ENCODE results near the gene TOM1.

The TOM1 gene

DNA sequence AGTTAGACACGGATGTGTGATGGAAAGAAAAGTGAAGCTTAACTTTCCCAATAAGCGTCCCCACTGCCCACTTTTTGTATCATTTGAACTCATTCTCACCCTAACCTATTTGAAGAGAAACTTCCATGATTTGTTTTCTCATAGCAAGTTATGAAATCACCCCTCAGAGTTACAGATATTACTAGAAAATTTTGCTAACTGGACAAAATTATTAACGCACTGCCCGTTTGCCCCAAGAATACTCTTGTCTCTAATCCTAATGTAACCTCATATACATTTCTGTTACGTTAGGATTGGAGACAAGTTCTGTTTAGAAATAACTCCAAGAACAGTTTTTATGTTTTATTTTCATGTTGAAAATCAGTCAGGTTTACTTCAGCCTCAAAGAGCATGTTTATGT is 25.5 kb downstream of the TOM1 start:
- FAIRE-seq = no peak

DNA sequence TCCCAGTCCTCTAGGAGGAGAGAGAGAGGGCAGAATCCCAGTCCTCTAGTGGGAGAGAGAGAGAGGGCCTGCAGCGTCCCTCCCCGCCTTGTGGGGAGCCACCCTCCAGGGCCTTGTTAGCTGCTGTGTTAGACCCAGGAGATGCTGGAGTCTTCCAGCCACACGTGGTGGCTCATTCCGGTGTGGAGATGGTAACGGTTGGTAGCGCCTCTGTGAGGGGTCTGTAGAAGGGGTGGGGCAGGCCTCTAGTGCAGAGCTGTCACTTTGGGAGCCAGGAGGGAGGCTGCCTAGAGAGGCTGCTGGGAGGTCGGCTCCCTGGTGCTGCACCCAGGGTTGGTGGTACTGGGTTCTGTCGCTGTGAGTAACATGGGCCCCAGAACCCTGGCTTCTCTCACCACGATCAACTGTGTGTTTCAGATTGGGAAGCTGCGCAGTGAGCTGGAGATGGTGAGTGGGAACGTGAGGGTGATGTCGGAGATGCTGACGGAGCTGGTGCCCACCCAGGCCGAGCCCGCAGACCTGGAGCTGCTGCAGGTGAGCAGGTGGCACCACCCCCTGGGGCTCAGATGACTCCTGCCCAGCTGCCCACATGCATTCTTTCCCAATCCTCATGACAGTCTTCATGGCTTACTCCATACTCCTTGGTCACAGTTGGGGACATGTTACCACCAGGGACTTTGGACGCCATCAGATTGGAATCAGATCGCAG is 27.3 kb downstream of the TOM1 start:
- FAIRE-seq = no peak

DNA sequence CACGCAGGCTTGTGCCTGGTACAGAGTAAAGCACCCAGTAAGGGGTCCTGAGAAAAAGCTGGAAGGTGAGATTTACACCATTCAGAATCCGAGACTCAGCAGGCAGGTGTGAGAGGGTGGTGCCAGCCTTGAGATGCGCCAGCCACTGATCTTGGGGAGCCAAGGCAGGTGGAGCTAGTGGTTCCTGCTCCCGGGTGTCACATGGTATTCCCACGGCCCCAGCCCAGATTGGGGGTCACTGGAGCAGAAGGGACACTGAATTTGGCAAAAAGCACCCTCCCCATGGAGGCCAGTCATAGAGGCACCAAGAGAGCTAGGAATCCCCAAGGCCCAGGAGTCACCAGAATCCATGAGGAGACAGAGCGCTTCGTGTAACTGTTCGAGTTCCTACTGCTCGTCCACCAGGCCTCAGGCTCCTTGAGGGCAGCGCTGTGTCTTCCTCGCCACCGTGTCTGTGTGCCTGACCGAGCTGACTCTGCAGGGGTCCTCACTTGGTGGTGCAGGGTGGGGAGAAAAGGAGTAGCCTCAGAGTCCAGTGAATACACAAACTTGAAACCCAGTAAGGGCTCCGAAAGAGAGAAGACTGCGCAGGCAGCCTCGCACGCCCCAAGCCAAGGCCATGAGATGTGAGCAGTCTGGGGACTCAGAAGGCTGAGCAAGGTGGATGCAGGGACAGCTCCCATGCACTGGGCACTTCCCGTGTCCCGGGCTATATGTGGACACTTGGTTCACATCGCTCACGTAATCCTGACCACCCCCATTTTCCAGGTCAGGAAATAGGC is 28.2 kb downstream of the TOM1 start:
- FAIRE-seq = no peak

DNA sequence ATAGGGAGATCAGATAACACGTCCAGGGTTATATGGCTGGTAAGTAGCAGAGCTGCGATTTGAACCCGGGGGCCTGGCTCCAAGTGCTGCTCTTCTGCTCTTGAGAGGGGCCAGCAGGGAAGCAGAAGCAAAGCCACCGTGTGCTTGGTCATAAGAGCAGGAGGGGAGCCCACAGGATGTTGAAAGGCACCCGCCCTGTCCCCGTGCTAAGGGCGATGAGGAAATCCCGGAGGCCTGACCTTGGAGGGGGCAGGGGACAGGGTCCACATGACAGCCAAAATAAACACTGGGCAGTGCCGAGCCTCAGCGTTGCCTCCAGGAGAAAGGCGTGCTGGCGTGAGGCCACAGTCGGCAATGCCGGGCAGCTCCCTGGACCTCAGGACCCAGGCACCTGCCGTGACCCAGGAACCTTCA is 28.8 kb downstream of the TOM1 start:
- no peak for FAIRE-seq

DNA sequence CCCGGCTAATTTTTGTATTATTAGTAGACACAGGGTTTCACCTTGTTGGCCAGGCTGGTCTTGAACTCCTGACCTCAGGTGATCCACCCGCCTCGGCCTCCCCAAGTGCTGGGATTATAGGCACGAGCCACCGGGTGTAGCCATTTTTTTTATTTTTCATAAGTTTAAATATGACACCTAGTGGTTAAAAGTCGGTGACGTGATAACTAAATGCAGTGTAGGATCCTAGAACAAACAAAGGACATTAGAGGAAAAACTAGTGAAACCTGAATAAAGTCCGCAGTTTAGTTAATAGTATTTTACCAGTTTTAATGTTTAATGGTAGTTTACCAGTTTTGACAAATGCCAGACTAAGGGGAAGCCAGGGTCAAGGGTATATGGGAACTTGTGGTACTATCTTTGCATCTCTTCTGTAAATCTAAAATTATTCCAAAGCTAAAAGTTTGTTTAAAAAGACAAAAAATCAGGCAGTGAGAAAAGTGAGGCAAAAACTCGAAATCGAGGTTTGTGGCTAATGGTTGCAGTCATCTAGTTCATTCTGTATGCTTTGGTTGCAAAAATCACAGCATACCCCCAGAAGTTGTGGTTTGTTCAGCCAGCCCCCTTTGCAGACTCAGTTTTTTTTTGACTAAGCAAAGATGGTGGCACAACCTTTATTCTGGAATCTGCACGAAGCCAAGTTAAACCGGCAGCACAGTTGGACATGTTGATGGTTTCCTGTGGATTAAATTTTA is 29.6 kb downstream of the TOM1 start:
- FAIRE-seq = no peak

DNA sequence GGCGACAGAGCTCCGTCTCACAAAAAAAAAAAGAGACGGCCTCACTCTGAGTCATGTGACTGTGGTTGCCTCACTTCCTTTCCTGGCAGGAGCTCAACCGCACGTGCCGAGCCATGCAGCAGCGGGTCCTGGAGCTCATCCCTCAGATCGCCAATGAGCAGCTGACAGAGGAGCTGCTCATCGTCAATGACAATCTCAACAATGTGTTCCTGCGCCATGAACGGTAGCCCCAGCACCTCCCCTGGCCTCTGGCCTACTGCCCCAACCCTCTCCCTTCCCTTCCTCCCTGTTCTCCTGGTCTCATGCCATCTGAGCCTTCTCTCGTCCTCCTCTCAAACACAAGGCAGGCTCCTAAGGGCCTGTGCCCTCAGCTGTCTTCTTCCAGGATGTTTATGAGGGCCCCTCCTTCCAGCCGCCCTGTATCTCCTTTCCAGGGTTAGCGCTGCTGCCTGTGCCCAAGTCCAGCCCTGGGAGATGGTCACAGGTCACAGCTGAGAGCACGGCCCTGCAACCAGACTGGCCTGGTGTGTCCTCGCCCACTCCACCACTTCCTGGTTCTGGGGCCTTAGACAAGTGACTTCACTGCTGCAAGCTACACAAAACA is 30.7 kb downstream of the TOM1 start:
- no peak for FAIRE-seq

DNA sequence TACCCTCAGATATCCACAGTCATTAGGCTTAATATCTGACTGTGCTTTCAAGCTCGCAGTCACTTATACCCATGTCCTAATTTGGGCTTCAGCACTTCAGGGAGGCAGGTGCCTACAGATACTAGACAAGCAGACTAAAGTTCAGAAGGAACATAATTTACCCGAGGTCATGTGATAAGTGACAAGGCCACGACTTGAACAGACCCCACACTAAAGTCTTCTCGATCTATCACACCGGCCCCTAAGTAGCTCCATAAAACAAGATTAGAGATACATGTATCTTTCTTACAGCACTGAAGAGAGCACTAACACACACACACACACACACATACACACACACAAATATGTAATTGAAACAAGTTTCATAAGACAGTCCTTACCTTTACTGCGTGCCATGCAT is 32.6 kb downstream of the TOM1 start:
- FAIRE-seq = no peak

DNA sequence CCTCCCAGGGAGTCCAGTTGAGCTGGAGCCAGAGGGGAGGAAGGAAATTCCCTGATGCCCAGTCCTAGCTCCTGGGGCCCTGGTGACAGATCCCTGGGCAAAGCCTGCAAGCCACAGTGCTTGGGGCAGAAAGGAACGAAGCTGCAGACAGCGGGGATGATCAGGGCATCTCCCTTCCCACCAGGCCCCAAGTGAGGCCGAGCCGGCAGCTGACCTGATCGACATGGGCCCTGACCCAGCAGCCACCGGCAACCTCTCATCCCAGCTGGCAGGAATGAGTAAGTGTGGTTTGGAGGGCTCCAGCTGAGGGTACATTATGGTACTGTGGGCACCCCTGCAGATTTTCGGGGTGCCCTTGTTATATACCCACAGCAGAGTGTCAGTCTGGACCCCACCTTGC is 33.5 kb downstream of the TOM1 start:
- FAIRE-seq = no peak

DNA sequence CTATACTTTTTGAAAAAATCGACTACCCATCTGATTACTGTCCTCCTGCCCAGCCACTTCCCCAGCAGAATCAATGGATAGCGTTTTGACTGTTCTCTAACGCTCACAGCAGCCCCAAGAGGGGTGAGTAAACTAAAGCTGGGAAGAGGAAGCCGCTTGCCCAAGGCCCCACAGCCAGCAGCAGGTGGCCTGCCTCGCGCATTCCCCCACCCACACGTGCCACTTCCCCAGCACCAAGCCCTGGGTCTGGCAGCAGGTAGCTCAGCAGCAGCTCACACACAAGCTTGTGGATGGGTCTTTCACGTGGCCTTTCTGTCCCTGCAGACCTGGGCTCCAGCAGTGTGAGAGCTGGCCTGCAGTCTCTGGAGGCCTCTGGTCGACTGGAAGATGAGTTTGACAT is 34.3 kb downstream of the TOM1 start:
- FAIRE-seq = no peak

DNA sequence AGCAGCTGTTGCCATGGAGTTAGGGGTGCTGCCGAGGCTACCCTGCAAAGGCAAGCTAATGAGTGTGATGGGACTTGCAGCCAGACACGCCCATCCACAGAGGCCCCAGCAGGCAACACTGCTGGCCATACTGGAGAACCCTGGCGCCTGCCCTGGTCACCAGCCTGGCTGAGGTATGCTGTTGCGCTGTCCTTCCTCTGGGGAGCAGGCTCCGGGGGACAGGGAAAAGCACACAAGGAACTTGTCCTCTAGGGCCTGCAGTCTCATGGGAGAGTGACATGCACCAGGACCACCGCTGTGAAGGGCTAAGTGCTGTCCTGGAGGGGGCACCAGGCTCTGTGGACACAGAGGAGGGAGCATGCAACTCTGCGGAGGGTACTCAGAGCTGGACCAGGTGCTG is 35.8 kb downstream of the TOM1 start:
- no peak for FAIRE-seq

DNA sequence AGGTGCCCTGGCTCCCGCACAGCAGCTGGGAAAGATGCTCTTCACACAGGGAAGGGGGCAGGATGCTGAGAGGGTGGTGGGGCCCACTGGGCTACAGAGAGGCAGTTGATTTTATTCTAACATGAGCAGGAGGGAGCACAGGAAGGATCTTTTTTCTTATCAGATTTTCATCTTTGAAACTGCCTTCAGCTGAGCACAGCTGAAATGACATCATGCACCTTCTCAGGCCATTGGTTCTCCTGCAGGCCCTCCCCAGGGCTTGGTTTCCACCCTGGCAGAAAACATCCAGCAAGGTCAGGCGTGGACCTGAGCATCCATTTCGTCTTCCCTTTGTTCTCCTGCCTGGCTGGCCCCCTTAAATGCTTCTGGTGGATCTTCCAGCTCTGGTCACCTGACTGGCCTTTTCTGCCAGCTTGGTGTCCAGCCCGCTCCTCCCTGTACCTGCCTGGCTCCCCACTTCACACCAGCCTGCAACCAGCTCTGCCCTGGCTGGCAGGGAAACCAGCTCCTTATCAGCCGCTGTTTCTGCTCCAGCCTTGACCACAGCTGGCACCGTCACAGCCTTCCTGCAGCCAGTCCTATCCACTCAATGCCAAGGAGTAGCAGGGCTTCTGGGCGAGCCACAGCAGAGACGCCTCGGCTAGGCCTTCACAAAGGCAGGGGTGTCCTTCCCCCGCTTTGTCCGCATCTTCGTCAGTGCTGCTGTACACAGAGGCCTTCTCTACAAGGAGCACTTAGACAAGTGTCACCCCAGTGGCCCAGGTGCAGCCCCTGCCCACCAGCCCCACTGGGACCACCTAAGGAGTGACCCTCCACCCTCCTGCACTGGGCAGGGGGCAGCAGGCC is 36.5 kb downstream of the TOM1 start:
- FAIRE-seq = no peak

DNA sequence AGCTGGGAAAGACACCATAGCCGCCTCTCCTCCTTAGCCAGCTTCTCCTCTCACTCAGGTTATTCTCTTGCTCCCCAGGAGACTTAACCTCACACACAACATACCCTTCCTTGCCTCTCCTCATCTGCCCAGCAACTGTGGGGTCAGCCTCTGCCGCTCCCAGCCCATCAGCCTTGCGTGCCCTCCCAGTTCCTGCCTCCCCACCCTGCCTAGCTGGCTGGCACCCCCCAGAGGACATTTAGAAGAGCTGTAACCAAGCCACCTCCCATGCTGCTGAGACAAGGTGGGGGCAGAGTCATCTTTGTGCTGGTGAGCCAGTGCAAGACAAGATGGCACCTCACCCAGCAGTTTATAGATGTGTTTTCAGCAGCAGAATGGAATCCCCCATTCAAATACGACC is 38.2 kb downstream of the TOM1 start:
- FAIRE-seq = no peak

DNA sequence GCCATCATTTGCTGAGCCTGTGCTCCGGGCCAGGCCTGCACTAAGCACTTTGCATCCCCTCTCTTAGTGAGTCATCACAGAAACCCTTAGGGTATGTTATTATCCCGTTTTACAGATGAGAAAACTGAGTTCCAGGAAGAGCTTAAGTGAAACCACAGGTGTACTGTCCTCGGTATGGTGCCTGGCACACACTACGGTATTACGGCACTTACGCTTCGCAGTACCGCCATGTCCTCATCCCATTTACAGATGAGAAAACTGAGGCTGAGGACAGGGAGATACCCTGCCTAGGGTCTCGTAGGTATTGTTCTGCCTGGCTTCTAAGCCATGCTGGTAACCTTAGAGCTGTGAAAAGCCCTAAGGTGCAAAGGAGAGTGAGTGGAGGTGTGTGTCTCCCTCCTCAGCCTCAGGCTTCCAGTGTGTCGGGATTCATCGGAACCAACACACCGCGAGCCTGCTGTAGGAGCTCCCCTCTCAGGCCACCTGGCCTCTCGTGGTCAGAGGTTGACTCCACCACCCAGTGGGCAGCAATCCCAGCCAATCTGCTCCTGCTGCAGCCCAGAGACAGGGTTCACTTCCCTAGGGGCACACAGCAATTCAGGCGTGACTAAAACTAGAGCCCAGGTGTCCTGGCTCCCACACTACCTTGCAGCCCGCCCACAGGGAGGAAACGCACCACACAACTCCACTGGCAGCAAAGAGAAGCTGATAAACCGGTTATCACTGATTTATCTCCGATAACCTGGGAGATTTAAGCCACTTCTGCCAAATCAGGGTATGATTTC is 41.6 kb downstream of the TOM1 start:
- no peak for FAIRE-seq

DNA sequence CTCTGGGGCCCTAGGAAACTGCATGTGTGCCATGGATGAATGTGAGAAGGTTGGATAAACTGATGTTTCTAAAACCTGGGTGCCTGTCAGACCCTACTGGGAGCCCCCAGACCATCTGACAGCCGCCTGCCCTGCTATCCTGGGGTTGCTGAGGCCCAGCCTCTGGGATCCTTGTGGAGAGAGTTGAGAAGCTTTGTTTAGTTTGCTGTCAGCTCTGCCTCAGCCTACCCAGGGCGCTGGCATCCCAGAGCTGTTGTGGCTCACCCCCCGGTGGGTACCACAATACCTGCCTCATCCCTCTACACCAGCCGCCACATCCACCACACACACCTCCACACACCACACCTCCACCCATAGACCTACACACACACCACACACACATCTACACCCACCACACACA is 42.7 kb downstream of the TOM1 start:
- FAIRE-seq = no peak

DNA sequence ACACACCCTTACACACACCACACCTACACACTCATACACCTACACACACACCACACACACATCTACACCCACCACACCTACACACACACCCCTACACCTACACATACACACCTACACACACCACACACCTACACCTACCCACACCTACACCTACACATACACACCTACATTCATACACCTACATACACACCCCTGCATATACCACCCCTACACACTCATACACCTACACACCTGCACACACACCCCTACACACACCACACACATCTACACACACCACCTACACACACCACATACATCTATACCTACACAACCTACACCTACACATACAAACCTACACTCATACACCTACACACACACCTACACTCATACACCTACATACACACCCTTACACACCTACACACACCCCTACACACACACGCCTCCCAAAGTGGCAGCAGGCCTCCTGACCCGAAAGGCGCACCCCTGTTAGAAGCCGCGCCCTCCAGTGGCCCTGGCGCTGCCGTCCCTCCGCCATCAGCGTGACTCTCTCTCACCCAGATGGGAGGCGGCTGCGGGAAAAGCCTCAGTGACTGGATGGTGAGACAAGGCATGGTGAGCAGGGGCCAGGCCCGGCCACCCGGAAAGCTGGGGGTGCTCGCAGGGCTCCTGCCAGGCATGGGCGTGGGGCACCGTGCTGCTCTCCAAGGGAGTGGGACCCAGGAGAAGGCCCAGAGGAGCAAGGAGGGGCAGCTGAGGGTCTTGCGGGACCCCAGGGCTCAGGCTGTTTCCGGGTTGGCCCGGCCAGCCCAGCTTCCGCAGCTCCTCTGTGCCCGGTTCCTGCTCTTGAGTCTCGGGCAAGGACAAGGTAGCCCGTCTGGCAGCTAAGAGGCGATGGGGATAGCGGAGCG is 44.2 kb downstream of the TOM1 start:
- no peak for FAIRE-seq

DNA sequence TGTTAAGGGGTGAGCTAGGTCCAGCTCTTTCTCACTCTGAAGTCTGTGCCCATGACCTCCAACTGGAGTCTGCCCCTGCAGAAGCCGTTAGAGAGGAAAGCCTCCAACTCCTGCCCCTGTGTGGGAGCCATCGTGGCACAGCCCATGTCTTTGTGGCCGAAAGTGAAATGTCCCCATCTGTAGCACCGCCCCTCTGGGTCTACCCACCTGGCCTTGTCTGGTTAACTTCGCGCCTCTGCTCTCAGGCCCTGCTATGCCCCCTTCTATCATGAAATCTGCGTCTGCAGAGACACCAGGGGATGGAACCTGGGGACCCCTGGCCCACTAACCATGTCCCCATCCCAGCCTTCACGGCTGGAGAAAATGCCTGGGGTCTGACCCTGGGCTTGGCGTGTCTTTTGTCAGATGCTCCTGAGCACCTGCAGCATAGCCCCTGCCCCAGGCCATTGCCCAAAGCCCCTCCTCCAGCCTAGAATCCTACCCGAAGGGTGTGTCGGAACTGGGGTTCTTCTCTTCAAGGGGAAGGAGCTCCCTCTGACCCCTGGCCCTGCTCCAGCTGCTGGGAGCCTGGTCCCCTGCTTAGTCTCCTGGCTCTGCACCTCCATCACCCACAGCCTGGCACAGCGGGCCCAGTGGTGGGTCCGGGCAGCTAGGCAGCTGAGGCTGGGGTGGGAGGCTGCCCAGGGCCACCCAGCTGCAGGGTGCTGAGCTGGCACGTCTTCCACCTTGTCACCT is 45.4 kb downstream of the TOM1 start:
- no peak for FAIRE-seq

DNA sequence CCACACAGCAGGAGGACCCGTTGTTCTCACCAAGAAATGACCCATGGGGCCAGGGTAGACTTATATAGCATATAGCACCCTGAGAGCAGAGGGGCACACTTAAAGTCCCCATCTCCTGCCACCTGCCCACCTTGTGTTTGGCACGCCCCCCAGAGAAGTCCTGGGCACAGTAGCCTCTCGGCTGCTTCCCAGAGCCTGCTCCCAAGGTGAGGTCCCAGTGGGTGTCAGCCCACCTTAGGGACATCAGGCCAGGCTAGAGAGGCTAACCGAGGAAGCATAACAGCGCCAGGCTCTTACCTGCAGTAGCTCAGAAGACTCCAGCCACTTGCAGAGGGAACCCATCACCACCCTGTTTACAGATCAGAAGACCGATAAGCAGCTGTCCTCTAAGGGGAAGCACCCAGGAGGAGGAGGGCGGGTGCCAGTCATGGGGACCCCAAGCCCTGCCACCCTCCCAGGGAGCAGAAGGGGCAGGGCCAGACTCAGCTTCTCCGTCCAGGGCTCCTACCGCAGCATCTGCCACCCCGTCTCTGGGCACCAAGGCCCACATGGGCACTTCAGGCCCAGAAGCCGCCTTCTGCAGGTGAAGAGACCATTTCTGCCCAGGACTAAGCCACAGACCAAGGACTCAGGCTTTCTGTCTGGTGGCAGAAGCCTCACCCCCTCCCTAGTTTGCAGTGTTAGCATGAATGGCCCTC is 46.3 kb downstream of the TOM1 start:
- FAIRE-seq = no peak

DNA sequence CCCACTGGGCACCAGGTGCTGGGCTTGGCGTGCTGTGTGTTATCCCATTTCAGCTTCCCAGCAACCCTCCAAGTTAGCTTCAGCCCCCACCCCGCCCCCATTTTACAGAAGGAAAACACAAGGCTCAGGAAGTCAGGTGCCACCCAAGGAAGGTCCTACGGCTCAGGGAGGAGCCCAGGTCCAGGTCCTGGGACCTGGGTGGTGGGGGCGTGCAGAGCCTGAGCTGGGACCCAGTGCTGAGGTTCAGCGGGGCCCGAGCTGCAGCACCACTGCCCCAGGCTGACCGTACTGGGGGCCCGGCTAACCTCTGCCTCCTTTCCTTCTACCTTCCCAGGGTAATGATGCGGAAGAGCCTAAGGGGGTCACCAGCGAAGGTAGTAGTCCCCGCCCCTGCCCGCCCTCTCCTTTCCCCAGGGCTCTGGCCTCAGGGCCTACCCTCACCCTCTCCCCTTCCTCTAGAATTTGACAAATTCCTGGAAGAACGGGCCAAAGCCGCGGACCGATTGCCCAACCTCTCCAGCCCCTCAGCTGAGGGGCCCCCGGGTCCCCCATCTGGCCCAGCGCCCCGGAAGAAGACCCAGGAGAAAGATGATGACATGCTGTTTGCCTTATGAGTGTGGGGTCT is 47.0 kb downstream of the TOM1 start:
- no peak for FAIRE-seq

DNA sequence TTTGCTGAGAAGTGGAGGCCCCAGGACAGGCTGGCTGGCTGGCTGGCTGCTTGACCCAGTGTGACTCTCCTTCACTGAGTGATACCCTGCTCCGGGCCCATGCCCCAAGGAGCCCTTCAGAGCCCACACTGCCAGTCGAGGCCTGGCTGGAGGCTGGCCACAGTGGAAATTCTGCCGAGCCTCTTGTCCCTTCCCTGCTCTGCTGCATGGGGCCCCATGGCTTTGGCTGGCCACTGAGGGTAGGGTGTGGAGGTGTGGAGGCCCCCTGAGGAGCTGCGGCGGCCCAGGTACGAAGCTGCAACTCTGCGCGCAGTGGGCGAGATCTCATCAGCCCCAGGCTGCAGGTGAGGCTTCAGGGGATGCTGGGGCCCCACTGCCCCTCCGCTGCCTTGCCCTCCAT is 47.8 kb downstream of the TOM1 start:
- FAIRE-seq = no peak
